Jurkat, Clone E6-1 (cell line): ENCODE data around the gene TP53. TPM values are rescaled to one million over a fixed set of nuclear protein-coding genes. Genes with fewer than 3 reads are reported as not detected.

Experiments used
- DNase-seq: peaks from one replicate; pipeline ENCODE4 v3.0.0-alpha.2; 2011; ENCODE audit warnings: low read depth, low spot score
- H3K4me3 ChIP-seq: 2 replicates; pipeline ENCODE4 v1.5.1; 2011; ENCODE audit warnings: mild to moderate bottlenecking, low read length, control low read depth, moderate library complexity
- polyA plus RNA-seq: library from polyadenylated mRNA; unstranded; fragments of >200 nt; gene quantifications from one replicate; pipeline ENCODE4 v1.2.1, GENCODE V29; 2012; ENCODE audit warnings: missing spikeins; ENCODE audit not compliant: insufficient read length, insufficient read depth

The TP53 gene
- 31.3 TPM for polyA plus RNA-seq

DNA sequence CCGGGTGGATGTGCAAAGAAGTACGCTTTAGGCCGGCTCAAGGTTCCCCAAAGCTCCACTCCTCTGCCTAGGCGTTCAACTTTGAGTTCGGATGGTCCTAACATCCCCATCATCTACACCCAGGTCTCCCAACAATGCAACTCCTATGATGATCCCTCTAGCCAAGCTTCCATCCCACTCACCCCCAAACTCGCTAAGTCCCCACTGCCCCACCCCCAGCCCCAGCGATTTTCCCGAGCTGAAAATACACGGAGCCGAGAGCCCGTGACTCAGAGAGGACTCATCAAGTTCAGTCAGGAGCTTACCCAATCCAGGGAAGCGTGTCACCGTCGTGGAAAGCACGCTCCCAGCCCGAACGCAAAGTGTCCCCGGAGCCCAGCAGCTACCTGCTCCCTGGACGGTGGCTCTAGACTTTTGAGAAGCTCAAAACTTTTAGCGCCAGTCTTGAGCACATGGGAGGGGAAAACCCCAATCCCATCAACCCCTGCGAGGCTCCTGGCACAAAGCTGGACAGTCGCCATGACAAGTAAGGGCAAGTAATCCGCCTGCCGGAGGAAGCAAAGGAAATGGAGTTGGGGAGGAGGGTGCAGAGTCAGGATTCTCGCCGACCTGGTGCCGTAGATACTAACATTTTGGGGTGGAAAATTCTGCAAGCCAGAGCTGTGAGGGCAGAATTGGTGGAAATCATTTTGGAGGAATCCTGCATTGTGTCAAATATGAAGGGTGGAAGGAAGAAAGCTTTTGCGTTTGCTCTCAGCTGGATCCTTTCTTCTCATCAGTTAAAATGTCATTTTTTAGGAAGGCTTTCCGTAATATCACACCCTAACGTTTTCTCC, at the start of gene TP53:
Gene TP53 (minus strand): TSS at position 419 of the 836 bp plus-strand sequence. CDS start 10,896 bp downstream, outside the sequence.
- DNase-seq = peak; percentile 95
- peak within 1 kb of the TSS; percentile 100 for H3K4me3 ChIP-seq

DNA sequence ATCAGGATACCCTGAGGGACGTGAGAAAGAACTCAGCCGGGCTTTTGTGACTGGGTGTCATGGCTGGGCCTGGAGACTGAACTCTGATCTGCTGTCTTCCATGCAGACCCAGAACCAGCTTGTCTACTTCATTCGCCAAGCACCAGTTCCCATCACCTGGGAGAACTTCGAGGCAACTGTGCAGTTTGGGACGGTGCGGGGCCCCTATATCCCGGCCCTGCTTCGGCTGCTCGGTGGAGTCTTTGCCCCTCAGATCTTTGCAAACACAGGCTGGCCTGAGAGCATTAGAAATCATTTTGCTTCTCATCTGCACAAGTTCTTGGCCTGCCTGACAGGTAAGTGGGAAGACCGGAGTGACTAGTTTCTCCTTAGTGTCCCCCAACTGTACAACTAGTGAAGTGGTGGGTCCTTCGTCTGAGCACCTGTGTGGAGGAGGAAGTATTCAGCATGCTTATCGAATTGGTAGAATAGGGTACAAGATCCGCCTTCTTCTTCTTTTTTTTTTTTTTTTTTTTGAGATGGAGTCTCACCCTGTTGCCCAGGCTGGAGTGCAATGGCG, 45.8 kb upstream of the TP53 start:
- H3K4me3 ChIP-seq = no peak overlapping the region
- no peak for DNase-seq

DNA sequence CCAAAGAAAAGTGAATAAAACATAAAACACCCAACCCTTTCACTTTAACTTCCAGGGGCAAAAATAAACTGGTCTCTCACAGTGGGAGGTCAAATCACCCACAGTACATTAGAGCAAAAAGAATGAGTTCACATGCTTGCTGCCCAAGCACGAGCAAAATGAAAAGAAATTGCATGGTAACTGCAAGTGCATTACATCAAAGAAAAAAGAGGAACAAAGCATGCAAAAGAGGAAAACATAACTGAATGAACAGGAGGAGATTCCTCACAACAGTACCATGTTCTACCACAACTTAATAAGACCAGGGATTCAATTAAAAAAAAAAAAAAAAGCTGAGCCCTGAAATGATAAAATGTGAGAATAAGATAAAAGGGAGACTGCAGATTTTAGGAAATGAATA, 42.5 kb upstream of the TP53 start:
- no peak for DNase-seq
- H3K4me3 ChIP-seq = no peak overlapping the region

DNA sequence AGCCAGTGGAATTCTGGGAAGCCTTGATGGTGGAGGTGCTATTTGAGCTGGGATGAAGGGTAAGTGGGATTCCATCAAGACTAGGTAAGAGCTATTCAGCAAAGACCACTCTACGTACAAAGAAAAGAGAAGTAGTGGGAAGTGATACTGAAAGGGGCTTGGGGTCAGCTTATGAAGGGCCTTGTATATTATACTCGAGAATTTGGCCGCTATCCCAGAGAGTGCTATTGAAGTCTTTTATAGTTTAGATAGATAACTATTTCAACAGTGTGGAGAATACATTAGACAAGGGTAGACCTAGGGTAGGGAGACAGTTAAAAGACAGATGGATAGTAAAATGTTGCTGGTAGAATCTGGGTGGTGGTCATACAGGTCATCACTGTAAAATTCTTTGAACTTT, 40.6 kb upstream of the TP53 start:
- no peak overlapping the region for H3K4me3 ChIP-seq
- no peak for DNase-seq

DNA sequence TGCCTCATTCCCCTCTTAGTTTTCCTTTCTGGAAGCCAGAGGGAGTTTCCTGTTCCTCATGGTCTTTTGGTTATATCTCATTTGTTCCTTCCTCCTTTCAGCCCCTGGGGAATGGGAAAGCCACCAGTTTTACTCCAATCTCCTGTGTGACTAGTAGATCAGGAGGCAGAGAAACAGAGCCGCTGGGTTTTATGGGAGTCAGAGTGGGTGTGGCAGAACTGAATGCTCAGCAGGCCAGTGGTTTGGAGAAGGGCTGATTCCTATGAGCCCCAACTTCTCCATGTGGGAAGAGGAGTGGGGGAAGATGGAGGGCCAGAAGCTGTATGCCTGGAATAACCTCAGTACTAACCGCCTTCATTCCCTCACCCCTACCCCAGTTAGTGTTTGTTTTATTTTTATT, 34.3 kb upstream of the TP53 start:
- no peak for DNase-seq
- no peak overlapping the region for H3K4me3 ChIP-seq

DNA sequence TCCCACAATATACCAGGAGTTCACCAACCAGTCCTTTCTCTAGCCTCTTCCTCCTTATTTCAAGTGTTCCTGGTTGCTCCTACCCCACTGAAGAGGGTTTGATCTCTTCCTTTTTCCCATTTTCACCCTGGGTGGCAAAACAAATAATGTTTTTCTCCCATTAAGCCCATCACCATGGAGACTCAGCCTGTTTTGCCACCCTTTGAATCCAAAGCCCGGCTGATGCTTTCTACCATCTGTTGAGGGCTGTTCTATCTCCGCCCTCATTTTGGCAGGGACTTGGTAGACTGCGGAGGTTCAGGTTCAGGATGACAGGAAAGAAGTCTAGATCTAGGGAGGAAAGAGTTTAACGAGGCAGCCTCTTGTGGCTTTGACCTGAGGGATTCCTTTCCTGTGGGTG, 32.8 kb upstream of the TP53 start:
- no peak overlapping the region for H3K4me3 ChIP-seq
- DNase-seq = no peak

DNA sequence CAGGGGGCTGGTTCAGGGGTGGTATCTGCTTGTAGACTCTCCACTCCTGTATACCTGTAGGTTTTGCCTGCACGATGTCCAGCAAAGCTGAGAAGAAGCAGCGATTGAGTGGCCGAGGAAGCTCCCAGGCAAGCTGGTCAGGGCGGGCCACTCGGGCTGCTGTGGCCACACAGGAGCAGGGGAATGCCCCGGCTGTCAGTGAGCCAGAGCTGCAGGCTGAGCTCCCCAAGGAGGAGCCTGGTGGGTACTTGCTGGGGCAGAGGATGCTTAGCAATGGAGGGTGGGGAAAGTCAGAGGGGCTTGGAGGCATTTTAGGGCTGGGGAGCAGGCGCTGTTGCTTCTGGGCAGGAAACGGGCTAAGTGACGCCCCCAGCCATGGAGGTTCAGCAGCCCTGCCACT, 32.4 kb upstream of the TP53 start:
- no peak overlapping the region for H3K4me3 ChIP-seq
- no peak for DNase-seq

DNA sequence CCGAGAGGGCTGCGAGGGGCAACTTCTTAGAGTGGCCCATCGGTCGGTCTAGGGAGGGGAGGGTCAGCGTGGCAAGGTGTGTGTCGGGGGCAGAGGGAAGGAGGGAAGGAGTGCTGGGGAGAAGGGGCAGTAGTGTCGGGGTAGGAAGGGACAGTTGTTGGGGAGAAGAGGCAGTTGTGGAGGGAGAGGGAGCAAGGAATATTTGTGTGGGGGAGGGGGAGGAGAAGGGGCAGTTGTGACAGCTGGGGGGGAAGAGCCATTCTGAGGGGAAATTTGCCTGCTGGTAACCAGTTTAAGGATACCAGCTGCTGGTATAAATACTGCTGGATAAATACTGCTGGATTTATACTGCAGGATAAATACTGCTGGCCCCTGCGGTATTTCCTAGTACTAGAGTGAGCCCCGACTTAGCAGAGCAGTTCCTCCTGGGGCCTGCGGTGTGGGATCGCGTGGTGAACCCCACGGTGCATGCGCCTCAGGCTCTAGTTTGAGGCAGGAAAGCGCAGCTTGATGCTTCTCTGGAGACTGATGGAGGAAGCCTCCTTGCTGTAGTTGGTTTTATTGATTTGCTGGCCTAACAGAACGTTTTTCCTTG, 30.6 kb upstream of the TP53 start:
- no peak overlapping the region for H3K4me3 ChIP-seq
- no peak for DNase-seq

DNA sequence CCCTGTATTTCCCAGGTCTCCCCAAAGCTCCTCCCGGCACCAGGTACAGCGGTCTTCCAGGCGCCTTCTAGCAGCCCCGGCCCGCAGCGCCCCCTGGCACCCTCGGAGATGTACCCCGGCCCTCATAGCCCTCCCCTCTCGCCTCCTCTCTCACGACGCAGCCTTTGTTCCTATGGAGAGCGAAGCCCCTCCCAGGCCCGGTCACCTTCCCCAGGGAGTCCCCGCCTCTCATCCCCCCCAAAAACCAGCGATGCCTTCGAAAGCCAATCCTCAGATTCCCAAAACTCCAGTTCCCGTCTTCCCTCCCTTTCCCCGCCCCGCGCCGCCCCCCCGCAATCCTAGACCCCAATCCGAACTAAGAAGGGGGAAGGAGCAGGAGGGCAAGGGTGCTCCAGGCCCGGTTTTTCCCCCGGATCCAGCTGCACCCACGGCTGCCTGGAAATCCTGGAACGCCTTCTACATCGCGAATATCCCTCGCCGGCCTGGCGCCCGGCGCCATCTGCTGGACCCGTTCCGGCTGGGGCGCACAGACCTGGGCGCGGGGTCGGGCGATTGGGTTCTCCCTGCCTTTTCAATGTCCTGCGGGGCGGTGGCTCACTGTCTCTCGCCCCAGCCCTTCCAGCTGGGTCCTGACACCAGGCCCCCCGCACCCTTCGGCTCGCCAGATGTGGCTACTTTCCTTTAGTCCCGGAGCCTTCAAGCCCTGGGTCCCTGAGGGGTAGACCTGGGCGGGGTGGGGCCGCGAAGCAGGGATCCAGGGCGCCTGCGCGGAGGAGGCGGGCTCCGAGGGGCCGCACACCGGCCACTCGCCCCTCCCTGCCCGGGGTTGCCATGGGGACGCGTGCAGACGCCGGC, 29.8 kb upstream of the TP53 start, which contains the start of gene DNAH2:
Gene DNAH2 (plus strand): TSS at position 844 of the 855 bp plus-strand sequence. CDS start 1,991 bp downstream, outside the sequence.
- H3K4me3 ChIP-seq = no peak within 1 kb of the TSS
- no peak for DNase-seq

DNA sequence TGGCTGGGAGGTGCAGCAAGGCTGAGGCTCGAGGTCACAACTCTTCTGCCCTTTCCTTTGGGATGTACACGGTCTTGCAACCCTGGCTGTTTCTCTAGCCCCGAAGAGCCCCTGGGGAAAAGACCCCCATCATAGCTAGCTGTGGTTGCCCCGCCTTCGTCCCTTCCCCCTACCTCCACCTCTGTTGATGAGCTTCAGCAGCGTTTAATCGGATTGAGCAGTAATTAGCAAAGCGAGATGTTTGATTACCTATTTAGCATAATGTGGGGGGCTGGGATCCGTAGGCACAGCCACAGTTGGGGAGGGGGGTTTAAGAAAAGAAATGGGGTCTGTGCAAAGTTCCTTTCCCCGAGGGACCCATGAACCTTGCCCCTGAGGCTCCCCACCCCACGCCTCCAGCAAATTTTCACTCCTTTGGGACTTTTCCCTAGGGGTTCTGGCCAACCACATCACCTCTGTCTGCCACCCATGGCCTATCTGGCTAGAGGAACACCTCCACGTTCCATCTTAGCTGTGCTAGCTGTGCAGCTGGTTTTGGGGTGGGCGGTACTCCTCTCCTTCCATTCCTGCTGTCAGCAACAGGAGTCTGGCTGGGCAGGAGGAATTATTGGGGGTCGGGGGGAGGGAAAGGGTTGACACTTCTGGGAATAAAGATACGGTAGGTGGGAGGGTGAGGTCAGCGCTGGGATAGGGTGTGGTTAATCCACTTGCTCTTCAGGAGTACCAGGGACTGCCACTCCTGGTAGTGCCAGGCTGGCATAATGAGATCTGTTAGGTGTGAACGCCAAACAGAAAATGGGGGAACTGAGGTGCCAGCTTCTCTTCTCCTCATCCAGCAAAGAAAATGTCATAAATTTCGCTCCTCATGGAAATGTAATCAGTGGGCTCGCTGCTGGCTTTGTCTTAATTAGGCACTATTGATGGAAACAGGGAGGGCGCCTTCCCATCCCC, 28.9 kb upstream of the TP53 start:
- no peak for DNase-seq
- no peak overlapping the region for H3K4me3 ChIP-seq

DNA sequence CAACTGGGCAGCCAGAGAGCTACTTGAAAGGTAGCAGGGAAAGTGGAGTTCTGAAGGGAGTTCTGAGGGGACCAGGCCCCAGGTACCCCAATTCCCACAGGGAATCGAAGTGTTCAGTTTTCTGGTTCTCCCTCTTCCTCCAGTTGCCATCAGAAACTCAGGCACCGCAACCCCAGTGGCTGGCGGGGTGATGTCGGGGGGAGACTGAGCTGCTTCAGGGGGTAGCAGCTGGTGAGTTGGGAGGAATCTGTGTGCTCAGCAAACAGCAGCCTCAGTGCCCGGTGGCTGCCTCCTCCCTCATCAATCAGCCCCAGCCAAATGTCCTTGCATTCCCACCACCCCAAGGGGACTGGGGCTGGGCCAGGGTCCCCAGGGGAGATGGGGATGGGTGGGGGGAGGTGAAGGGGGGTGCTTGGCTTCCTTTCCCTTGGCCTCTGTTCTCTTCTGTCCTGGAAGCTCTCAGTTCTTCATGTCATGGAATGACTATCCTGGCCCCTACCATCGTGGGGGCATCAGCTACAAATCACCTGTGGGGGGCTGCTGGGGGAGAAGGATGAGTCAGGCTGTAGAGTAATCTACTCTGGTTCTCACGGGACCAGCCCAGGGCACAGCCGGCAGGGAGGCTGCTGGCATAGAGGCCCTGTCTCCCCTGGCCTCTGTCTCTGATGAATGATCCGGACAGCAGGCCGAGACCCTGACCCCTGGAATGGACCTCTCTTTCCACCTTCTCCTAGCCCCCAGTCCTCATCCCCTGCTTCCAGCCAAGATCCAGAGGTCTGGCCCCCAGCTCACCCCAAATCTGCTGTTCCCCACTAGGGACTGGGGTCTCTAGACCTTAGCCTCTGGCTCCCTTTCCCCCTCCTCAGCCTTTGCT, 27.7 kb upstream of the TP53 start:
- no peak for DNase-seq
- no peak overlapping the region for H3K4me3 ChIP-seq

DNA sequence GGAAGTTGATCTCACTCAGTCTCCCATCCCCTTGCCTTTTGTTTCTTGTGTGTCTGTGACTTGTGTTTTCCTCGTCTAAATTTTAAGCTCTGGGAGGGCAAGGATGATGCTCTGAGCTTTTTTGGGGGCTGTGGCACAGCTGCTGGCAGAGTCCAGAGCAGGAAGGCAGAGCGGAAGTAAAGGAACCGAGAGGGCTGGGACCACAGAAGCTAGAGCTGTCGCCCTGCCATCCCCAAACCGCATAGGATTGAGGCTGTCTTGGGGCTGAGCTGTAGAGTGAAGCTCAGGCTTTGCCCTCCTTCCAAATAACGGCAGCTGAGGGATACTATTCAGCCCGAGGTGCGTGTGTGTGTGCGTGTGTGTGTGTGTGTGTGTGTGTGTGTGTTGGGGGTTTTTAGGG, 26.5 kb upstream of the TP53 start:
- no peak overlapping the region for H3K4me3 ChIP-seq
- DNase-seq = peak; percentile 42

DNA sequence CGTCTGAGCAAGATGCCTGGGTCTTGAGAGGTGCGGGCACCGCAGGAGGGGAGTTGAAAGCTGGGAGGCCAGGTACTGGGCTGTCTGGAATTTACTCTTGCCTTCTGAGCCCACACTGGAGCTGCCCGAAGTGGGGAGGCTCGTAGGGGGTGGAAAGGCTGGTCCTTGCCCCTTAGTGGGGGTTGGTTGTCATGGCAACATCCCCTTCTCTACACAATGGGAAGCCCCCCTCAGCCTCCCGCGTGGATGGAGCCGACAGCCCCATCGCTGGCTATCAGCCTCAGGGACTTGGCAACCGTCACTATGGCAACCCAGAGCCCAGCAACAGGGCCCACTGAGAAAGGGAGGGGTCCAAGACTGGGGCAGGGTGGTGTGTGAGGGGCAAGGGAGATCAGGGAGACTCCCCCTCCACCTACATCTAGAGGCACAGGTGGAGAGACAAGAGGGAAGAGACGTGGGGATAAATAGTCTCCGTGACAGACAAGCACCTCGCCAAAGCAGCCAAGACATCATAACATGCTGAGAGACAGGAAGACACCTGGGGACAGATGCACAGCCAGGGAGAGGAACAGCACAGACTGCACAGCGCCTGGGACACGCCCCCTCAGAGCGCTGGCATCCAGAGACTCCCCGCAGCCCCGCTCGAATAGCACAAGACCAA, 25.0 kb upstream of the TP53 start:
- no peak overlapping the region for H3K4me3 ChIP-seq
- DNase-seq = peak; percentile 48

DNA sequence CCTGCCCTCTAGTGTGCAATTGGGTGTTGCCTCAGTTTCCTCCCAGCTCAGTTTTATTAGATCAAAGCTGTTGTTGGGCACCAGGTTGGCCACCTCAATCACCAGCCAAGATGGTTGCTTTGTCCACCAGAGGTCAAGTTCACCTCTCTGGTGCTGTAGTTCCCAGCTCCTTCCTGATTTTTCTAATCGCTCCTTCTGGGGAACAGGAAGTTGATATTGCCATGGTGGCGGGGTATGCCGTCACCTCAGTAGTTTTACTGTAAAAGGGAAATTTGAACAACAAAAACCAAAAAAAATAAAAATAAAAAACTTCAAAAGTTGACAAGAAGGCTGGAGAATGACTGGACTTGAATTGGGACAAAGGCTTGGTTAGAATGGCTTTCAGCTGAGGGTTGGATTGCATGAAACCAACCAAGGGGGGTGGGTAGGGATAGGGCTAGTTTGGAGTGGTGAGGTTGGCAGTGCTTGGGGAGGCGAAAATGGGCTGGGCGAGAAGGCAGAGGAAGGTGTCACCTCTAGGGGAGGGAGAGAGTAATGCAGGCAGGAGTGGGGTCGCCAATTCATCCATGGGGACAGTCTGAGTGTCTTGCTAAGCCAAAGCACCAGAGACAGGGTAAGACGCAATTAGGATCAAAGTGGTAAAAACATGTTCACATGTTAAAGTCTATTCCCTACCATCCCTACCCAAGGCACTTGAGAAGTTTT, 23.9 kb upstream of the TP53 start:
- no peak overlapping the region for H3K4me3 ChIP-seq
- peak; percentile 9 for DNase-seq

DNA sequence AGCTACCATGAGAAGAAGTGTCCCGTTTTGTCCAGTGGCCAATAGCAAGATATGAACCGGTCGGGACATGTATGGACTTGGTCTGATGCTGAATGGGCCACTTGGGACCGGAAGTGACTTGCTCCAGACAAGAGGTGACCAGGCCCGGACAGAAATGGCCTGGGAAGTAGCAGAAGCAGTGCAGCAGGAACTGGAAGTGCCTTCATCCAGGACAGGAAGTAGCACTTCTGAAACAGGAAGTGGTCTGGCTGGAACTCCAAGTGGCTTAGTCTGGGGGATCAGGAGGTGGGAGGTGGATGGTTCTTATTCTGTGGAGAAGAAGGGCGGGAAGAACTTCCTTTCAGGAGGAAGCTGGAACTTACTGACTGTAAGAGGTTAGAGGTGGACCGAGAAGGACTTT, 23.0 kb upstream of the TP53 start:
- no peak overlapping the region for H3K4me3 ChIP-seq
- no peak for DNase-seq

DNA sequence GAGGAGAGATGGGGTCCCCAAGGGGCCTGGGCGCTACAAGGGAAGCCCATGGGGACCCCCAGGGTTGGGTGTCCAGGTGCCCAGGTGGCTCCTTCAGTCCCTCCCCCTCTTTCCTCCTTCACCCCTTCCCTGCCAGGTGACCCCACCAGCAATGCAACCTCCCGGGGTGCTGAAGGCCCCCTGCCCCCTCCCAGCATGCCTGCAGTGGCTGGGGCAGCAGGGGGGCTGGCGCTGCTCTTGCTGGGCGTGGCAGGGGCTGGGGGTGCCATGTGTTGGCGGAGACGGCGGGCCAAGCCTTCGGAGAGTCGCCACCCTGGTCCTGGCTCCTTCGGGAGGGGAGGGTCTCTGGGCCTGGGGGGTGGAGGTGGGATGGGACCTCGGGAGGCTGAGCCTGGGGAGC, 21.7 kb upstream of the TP53 start:
- H3K4me3 ChIP-seq = no peak overlapping the region
- DNase-seq = no peak
